ENCODE measurements around the gene EXOSC7. TPM values are rescaled to one million over a fixed set of nuclear protein-coding genes. Genes with fewer than 3 reads are reported as not detected.

Gene EXOSC7
- total and polyA plus RNA-seq, 2 experiments from 2014 or later = 31.1 to 53.5 TPM

- Histone ChIP-seq H4K20me1 (ENCODE audit: insufficient read depth) (no peaks in the 10 kb centered on the region), H3K4me3 (no peak overlapping the region), H3K9ac (no peak overlapping the region), H3K79me2 (ENCODE audit: insufficient read depth) (no peaks in the 10 kb centered on the region), H3K4me1 (ENCODE audit: insufficient read depth) (peaks cover 5% of the 10 kb centered on the region), H3K9me2 (ENCODE audit: insufficient read depth) (no peaks in the 10 kb centered on the region), H2AFZ (no peak overlapping the region), H3K27me3 (replicated peaks; ENCODE audit: insufficient read depth) (no peaks in the 10 kb centered on the region), H3F3A (ENCODE audit: insufficient read depth) (no peaks in the 10 kb centered on the region), H3K4me2 (ENCODE audit: unreplicated experiment) (no peak overlapping the region), H3K27ac (no peak overlapping the region), H3K36me3 (ENCODE audit: low read depth) (no peaks in the 10 kb centered on the region), H3K9me3 (ENCODE audit: low read depth) (no peaks in the 10 kb centered on the region)
- TF ChIP-seq EZH2 (IDR thresholded peaks at IDR 0.05; ENCODE audit: insufficient read depth, poor library complexity, severe bottlenecking) (no peak), EZH2phosphoT487 (IDR thresholded peaks at IDR 0.05; ENCODE audit: insufficient read depth, low read depth) (no peak)
- in situ Hi-C loops (cut with MboI) = no loop called here
- DNase-seq = no peak
- WGBS, 2 experiments (ENCODE audit: low coverage in 1 of 2, low lambda C conversion rate in 2 of 2, missing lambda C conversion rate in 2 of 2) = 58 to 60% methylated on average over 8 of the region's 8 CpGs
Measured at GRCh38 chr3:45020534-45020933, 44.5 kb downstream of the EXOSC7 start.

DNA sequence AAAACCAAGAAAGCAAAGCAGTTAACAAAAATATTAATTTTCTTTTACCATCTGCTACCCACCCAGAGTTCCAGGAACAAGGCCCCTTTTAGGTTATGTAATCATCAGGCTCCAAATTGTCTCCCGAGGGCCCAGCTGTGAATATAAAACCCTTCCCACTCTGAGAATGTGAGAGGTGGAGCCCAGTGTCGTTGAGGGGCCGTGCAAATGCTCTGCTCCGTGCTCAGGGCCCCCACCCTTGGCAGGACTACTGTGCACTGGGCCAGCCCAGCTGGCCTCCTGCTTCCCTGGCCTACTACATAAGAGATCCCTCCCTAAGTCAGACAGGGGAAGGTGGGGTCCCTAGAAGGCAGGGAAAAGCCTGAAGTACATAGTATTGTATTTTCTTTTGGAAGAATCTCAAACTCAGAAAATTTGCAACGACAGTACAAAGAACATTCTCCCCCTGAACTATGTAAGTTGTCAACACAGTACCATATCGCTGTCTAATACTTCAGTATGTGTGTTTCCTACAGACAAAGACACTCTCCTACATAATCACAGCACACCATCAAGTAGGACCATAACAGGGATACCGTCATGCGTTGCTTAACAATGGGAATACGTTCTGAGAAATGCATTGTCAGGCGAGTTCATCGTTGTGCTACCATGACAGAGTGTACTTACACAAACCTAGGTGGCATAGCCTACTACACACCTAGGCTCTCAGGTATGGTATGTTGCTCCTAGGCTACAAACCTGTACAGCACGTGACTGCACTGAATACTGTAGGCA lies 45.7 kb downstream of the EXOSC7 start:
- Histone ChIP-seq H3K36me3 (ENCODE audit: low read depth) (no peaks in the 10 kb centered on the region), H3K79me2 (ENCODE audit: insufficient read depth) (no peaks in the 10 kb centered on the region), H3K27ac (no peak overlapping the region), H3K9me3 (ENCODE audit: low read depth) (no peaks in the 10 kb centered on the region), H3K4me3 (no peak overlapping the region), H3K4me1 (ENCODE audit: insufficient read depth) (peaks cover 17% of the 10 kb centered on the region), H2AFZ (no peak overlapping the region), H3K9ac (no peak overlapping the region), H3K9me2 (ENCODE audit: insufficient read depth) (no peaks in the 10 kb centered on the region), H4K20me1 (ENCODE audit: insufficient read depth) (no peaks in the 10 kb centered on the region), H3K4me2 (ENCODE audit: unreplicated experiment) (no peak overlapping the region), H3F3A (ENCODE audit: insufficient read depth) (no peaks in the 10 kb centered on the region), H3K27me3 (replicated peaks; ENCODE audit: insufficient read depth) (no peaks in the 10 kb centered on the region)
- no peak for DNase-seq
- 16 to 22% methylated on average over 12 of the region's 12 CpGs for WGBS, 2 experiments (ENCODE audit: low coverage in 1 of 2, low lambda C conversion rate in 2 of 2, missing lambda C conversion rate in 2 of 2)
- in situ Hi-C loops (cut with MboI) = no loop called here
- no peak for TF ChIP-seq EZH2phosphoT487 (IDR thresholded peaks at IDR 0.05; ENCODE audit: insufficient read depth, low read depth)
- TF ChIP-seq EZH2 (IDR thresholded peaks at IDR 0.05; ENCODE audit: insufficient read depth, poor library complexity, severe bottlenecking) = no peak

DNA sequence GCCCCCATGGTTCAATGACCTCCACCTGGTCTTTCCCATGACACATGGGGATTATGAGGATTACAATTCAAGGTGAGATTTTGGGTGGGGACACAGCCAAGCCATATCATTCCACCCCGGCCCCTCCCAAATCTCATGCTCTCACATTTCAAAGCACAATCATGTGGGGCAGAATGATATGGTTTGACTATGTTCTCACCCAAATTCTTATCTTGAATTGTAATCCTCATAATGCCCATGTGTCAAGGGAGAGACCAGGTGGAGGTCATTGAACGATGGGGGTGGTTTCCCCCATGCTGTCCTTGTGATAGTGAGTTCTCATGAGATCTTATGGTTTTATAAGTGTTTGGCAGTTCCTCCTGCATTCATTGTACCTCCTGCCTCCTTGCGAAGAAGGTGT lies 47.6 kb downstream of the EXOSC7 start:
- TF ChIP-seq EZH2phosphoT487 (IDR thresholded peaks at IDR 0.05; ENCODE audit: insufficient read depth, low read depth) (no peak), EZH2 (IDR thresholded peaks at IDR 0.05; ENCODE audit: insufficient read depth, poor library complexity, severe bottlenecking) (no peak)
- Histone ChIP-seq H2AFZ (no peak overlapping the region), H3K9ac (no peak overlapping the region), H3F3A (ENCODE audit: insufficient read depth) (peaks cover 8% of the 10 kb centered on the region; the same call in 1 of the 2 replicates), H3K27ac (no peak overlapping the region), H3K4me2 (ENCODE audit: unreplicated experiment) (no peak overlapping the region), H3K9me2 (ENCODE audit: insufficient read depth) (no peaks in the 10 kb centered on the region), H3K4me1 (ENCODE audit: insufficient read depth) (peaks cover 36% of the 10 kb centered on the region), H3K36me3 (ENCODE audit: low read depth) (no peaks in the 10 kb centered on the region), H3K27me3 (replicated peaks; ENCODE audit: insufficient read depth) (no peaks in the 10 kb centered on the region), H4K20me1 (ENCODE audit: insufficient read depth) (no peaks in the 10 kb centered on the region), H3K79me2 (ENCODE audit: insufficient read depth) (no peaks in the 10 kb centered on the region), H3K4me3 (no peak overlapping the region), H3K9me3 (ENCODE audit: low read depth) (no peaks in the 10 kb centered on the region)
- WGBS, 2 experiments (ENCODE audit: low coverage in 1 of 2, low lambda C conversion rate in 2 of 2, missing lambda C conversion rate in 2 of 2) = 94 to 99% methylated on average over 3 of the region's 3 CpGs
- in situ Hi-C loops (cut with MboI) = no loop called here
- no peak for DNase-seq

- Histone ChIP-seq H3K9ac (no peak overlapping the region), H3K36me3 (ENCODE audit: low read depth) (no peaks in the 10 kb centered on the region), H4K20me1 (ENCODE audit: insufficient read depth) (no peaks in the 10 kb centered on the region), H3K4me3 (no peak overlapping the region), H3K27ac (no peak overlapping the region), H3K9me2 (ENCODE audit: insufficient read depth) (no peaks in the 10 kb centered on the region), H3K79me2 (ENCODE audit: insufficient read depth) (no peaks in the 10 kb centered on the region), H3K9me3 (ENCODE audit: low read depth) (no peaks in the 10 kb centered on the region), H3K4me1 (ENCODE audit: insufficient read depth) (peaks cover 44% of the 10 kb centered on the region), H3K27me3 (replicated peaks; ENCODE audit: insufficient read depth) (no peaks in the 10 kb centered on the region), H3F3A (ENCODE audit: insufficient read depth) (peaks cover 15% of the 10 kb centered on the region), H3K4me2 (ENCODE audit: unreplicated experiment) (no peak overlapping the region), H2AFZ (no peak overlapping the region)
- DNase-seq = no peak
- in situ Hi-C loops (cut with MboI) = no loop called here
- TF ChIP-seq EZH2phosphoT487 (IDR thresholded peaks at IDR 0.05; ENCODE audit: insufficient read depth, low read depth) = no peak
- TF ChIP-seq EZH2 (IDR thresholded peaks at IDR 0.05; ENCODE audit: insufficient read depth, poor library complexity, severe bottlenecking) = no peak
- 53 to 58% methylated on average over 6 of the region's 6 CpGs for WGBS, 2 experiments (ENCODE audit: low coverage in 1 of 2, low lambda C conversion rate in 2 of 2, missing lambda C conversion rate in 2 of 2)
Measured at GRCh38 chr3:45024542-45025255, 48.7 kb downstream of the EXOSC7 start.

All from GM23248 (cell line).